ENCODE results near the gene CAPG.

- TF ChIP-seq, protein P1, sequence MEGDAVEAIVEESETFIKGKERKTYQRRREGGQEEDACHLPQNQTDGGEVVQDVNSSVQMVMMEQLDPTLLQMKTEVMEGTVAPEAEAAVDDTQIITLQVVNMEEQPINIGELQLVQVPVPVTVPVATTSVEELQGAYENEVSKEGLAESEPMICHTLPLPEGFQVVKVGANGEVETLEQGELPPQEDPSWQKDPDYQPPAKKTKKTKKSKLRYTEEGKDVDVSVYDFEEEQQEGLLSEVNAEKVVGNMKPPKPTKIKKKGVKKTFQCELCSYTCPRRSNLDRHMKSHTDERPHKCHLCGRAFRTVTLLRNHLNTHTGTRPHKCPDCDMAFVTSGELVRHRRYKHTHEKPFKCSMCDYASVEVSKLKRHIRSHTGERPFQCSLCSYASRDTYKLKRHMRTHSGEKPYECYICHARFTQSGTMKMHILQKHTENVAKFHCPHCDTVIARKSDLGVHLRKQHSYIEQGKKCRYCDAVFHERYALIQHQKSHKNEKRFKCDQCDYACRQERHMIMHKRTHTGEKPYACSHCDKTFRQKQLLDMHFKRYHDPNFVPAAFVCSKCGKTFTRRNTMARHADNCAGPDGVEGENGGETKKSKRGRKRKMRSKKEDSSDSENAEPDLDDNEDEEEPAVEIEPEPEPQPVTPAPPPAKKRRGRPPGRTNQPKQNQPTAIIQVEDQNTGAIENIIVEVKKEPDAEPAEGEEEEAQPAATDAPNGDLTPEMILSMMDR (optimal IDR thresholded peaks at IDR 0.05 in 1 of 3, IDR thresholded peaks at IDR 0.05 in 1 of 3, conservative IDR thresholded peaks at IDR 0.05 in 1 of 3; ENCODE audit: extremely low read depth in 1 of 3, insufficient read depth in 2 of 3, low read length in 3 of 3), result no peak
- no peak for TF ChIP-seq EZH2 (IDR thresholded peaks at IDR 0.05; ENCODE audit: low read length)
Measured at GRCh38 chr2:85398426-85399182, 11.6 kb downstream of the CAPG start.

All from keratinocyte (primary cell).